Effector memory CD4-positive, alpha-beta T cell (primary cell): ENCODE measurements around the gene DDX23.
A peak's percentile ranks its signal among the peaks of the same experiment; 100 is the strongest.

ENCODE experiments used
- DNase-seq, 3 donors: peaks; one replicate each; pipeline ENCODE4 v3.0.0-alpha.2; 2020
- H3K27ac ChIP-seq: 2 replicates; pipeline ENCODE4 v1.7.0; 2013; ENCODE audit warnings: mild to moderate bottlenecking, low read length, moderate library complexity; ENCODE audit not compliant: insufficient read depth, poor library complexity, severe bottlenecking
- H3K27me3 ChIP-seq: replicated peaks from 2 replicates; pipeline ENCODE4 v1.7.0; 2013; ENCODE audit warnings: mild to moderate bottlenecking, low read length; ENCODE audit not compliant: insufficient read depth, control insufficient read depth, poor library complexity, severe bottlenecking
- H3K36me3 ChIP-seq: 2 replicates; pipeline ENCODE4 v1.7.0; 2013; ENCODE audit warnings: mild to moderate bottlenecking, low read length, moderate library complexity; ENCODE audit not compliant: control insufficient read depth, insufficient read depth
- H3K4me1 ChIP-seq: 2 replicates; pipeline ENCODE4 v1.7.0; 2013; ENCODE audit warnings: low read length, mild to moderate bottlenecking; ENCODE audit not compliant: control insufficient read depth, insufficient read depth, poor library complexity, severe bottlenecking
- H3K4me3 ChIP-seq: 2 replicates; pipeline ENCODE4 v1.7.0; 2013; ENCODE audit warnings: low read length, low read depth, mild to moderate bottlenecking; ENCODE audit not compliant: insufficient read depth, poor library complexity, severe bottlenecking
- H3K9me3 ChIP-seq: 2 replicates; pipeline ENCODE4 v1.7.0; 2013; ENCODE audit warnings: mild to moderate bottlenecking, low read length, moderate library complexity; ENCODE audit not compliant: control insufficient read depth

DDX23 gene

GRCh38 chr12:48817873-48818830 is 33.8 kb downstream of the DDX23 start, which contains the start of gene CACNB3:
CACNB3 (plus strand) TSS chr12:48818496; CDS start chr12:48818930, 434 bp downstream.
- H3K27me3 ChIP-seq = no peaks in the 10 kb centered on the region
- peak within 1 kb of the TSS; percentile 13 for H3K27ac ChIP-seq
- peaks cover 23% of the 10 kb centered on the region for H3K4me1 ChIP-seq
- peak; percentile 69 to 78 (median 75) for DNase-seq
- no peaks in the 10 kb centered on the region for H3K36me3 ChIP-seq
- H3K4me3 ChIP-seq = peak within 1 kb of the TSS; percentile 74
- no peaks in the 10 kb centered on the region for H3K9me3 ChIP-seq

DNA sequence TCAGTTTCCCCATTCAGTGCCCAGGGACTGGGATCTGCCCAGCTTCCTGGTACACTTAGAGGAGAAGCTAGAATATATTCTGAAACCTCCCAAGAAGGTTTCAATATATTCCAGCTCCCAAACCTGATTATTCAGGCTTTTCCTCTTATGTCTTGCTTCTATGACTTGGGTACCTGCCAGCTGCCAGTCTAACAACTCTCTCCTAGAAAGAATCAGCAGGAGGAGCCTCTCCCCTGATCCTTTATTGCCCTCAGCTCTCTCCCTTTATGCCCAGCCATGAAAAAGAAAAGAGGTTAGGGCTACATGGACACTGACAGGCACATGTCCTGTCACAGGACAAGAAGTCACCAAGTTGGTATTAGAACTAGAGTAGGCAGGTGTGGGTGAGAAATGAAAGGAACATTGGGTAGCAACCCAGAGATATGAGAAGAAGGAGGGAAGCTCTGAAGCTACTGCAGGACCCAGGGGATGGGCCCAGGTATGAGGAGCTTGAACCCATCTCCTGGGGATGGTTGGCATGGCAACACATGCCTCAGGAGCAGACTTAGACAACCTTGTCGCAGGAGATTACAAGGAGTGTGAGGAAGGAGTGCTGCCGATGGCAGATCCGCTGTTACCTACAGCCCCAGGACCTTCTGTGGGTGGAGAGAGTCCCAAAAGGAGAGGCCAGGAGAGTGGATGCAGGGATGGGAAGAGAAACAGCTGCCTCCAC is 35.7 kb downstream of the DDX23 start:
- Histone ChIP-seq H3K27me3 (no peaks in the 10 kb centered on the region), H3K9me3 (no peaks in the 10 kb centered on the region), H3K27ac (no peak overlapping the region), H3K4me1 (peaks cover 23% of the 10 kb centered on the region), H3K4me3 (no peak overlapping the region), H3K36me3 (no peaks in the 10 kb centered on the region)
- no peak for DNase-seq

DNA sequence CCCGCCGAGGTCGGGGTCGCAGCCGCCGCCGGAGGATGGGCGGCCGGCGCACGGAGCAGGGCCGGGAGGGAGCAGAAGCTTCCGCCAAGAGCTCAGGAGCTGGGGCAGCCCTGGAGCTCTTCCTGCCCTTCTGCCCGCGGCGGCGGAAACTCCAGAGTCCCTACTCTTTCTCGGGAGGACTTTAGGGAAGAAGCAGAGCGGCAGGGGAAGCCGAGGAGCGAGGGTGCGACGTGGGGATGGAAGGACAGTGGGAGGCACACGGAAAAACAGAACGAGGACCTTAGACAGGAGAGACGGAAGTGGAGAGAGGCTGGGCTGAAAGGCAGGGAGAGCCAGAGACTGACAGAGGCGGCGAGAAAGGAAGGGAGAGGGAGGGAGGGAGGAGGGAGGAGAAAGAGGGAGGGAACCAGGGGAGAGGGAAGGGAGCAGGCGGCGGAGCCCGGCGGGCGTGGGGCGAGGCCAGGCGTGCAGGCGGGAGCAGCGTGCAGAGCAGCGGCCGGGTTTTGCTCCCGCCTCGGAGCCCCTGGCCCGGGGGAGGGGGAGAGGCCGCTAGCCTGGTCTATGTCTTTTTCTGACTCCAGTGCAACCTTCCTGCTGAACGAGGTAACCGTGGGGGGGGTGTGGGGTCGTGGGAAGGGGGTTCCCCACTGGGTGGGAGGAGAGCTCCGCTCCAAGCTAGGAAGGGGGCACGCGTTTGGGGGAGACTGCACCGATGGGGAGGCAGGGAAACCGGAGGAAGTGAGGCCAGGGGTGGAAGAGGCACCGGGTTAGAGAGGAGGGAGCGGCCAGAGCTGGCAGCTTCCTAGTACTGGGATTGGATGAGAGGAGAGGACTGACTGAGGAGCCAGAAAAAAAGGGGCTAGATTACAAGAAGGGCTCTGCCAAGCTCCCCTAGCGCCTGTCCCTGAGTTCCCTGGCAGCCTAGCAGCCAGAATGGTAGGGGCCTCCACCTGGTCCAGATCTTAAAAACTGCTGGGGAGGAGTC is 36.5 kb downstream of the DDX23 start:
- no peaks in the 10 kb centered on the region for H3K27me3 ChIP-seq
- peaks cover 23% of the 10 kb centered on the region for H3K4me1 ChIP-seq
- DNase-seq = peak in 1 of 3 donors; percentile 17
- H3K9me3 ChIP-seq = no peaks in the 10 kb centered on the region
- peak overlapping the region; percentile 74 for H3K4me3 ChIP-seq
- peak overlapping the region; percentile 33 for H3K27ac ChIP-seq
- H3K36me3 ChIP-seq = no peaks in the 10 kb centered on the region

DNA sequence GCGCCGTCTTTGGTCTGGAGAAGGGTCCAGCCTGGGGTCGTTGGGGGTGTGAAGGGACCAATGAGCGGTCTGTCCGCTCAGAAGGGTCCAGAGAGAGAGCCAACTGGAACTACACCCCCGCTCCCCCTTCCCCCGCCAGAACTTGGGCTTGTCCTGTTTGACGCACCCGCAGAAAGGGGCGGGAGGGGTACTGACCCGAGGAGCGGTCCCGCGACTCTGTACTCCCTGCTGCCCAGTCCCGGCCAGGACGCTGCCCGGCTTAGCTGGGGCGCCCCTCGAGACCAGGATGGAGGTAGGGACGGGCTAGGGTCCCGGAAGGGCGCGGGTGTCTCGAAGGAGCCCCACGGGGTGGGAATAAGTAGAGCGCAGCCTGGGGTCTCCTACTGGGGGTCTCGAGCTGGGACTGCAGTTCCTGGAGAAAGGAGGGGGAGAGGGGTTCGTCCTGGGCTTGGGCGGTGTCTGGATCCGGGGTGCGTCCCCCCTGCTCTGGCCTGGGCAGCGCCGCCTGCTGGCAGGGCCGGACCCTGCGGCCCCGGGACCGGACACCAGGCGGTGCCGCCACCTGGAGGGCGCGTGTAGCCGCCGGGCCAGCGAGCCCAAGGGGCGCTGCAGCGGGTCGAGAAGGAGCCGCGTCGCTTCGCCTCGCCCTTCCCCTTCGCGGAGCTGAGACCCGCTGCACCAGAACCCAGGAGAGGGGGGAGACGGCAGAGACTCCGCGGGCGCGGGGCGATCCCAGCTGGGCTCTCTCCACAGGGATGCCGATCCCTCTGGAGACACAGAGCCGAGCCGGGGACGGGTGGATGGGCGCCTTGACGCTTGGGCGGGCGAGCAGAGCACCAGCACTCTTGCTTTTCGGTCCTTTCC is 37.5 kb downstream of the DDX23 start:
- Histone ChIP-seq H3K9me3 (no peaks in the 10 kb centered on the region), H3K4me3 (peak overlapping the region; percentile 74), H3K36me3 (no peaks in the 10 kb centered on the region), H3K4me1 (peaks cover 23% of the 10 kb centered on the region), H3K27ac (peak overlapping the region; percentile 33), H3K27me3 (no peaks in the 10 kb centered on the region)
- peak; percentile 50 to 69 (median 56) for DNase-seq

DNA sequence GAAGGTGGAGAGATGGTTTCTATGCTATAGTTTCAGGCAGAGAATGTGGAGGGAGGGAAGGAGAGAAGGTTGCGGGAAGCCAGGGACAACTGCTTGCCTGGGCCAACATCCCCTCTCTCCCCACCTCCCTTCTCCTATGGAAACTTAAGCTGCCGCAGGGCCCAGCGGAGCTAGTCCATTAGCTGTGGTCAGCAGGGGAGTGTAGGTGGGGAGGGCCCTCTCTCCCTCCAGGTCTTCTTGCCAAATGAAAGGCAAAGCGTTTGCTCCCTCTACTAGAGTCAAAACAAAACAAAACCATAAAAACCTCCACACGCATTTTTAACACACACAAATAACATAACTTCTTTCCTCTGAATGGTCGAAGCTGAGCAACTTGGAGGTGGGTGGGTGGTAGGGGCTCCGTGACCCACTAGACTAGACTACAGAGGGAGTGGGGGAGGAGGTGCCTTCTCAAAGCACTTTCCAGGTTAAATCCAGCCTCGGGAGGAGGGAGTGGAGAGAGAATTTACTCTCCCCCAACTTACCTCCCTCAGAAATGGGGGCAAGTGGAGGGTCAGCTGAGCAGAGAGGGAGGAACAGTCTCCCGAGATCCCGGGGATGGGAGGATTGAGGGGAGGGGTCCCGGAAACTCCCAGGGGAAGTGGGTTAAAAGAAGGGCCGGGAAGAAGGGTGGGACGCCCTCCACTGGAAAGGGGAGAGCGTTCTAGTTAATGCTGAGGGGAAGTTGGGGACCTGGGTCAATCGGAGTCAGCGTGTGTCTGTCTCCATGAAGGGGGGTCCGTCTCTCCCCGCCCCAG is 38.3 kb downstream of the DDX23 start:
- Histone ChIP-seq H3K27ac (peak overlapping the region; percentile 33), H3K27me3 (no peaks in the 10 kb centered on the region), H3K36me3 (no peaks in the 10 kb centered on the region), H3K4me1 (peaks cover 17% of the 10 kb centered on the region), H3K9me3 (no peaks in the 10 kb centered on the region), H3K4me3 (peak overlapping the region; percentile 74)
- no peak for DNase-seq

DNA sequence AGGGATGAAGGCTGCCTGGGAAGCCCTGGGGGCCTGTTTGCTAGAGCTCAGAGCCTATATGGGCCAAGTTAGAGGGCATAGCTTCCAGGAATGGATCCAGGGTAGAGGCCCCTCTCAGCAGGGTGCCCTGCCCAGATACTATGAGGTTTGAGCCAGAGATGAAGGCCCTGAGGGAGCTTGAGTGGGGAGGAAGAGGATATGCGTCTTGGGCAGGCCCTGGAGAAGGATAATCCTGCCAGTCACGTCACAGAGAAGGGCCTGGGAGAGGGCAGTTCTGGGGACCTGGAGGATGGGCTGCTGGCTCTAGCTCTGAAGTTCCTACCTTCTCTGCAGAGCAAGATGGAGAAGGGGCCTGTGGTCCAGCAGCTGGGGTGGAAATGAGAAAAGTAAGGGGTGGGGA is 39.6 kb downstream of the DDX23 start:
- H3K4me3 ChIP-seq = no peak overlapping the region
- no peaks in the 10 kb centered on the region for H3K27me3 ChIP-seq
- H3K27ac ChIP-seq = no peak overlapping the region
- H3K4me1 ChIP-seq = peaks cover 11% of the 10 kb centered on the region
- DNase-seq = no peak
- no peaks in the 10 kb centered on the region for H3K9me3 ChIP-seq
- no peaks in the 10 kb centered on the region for H3K36me3 ChIP-seq

- Histone ChIP-seq H3K36me3 (no peaks in the 10 kb centered on the region), H3K9me3 (no peaks in the 10 kb centered on the region), H3K27me3 (no peaks in the 10 kb centered on the region), H3K4me1 (peaks cover 9% of the 10 kb centered on the region), H3K27ac (no peak overlapping the region), H3K4me3 (no peak overlapping the region)
- DNase-seq = no peak
Measured at GRCh38 chr12:48811437-48812090, 40.4 kb downstream of the DDX23 start.

DNA sequence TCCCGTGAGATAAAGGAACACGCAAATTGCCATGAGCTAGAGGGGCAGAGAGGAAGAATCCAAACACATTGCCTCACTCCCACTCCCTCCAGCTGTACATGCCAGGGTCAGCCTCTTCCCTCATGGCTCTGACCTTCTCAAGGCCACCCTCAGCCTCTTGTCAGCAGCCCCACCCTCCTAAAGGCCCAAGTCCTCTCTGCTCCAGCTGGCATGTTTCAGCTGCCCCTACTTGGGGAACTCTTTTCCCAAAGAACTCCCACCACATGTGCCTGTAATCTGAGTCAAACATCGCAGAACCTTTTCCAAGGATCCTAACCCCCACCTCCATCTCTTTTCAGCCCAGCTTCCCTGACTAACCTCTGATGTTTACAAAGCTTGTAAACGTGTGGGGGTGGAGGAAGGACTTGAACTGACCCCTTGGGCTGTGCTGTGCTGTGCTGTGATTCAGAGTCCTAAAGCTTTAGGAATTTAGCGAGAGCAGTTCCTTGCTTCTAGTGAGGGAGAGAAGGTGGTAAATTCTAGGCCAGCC is 41.0 kb downstream of the DDX23 start:
- Histone ChIP-seq H3K9me3 (no peaks in the 10 kb centered on the region), H3K27ac (no peak overlapping the region), H3K27me3 (no peaks in the 10 kb centered on the region), H3K4me3 (no peak overlapping the region), H3K4me1 (peaks cover 6% of the 10 kb centered on the region), H3K36me3 (no peaks in the 10 kb centered on the region)
- DNase-seq = no peak
